ENCODE results near the gene AXDND1. TPM values are rescaled to one million over a fixed set of nuclear protein-coding genes. Genes with fewer than 3 reads are reported as not detected.

The AXDND1 gene
- total and polyA plus RNA-seq, 9 donors, result 0.07 to 4.1 (median 0.17) TPM; not detected in 3

DNA sequence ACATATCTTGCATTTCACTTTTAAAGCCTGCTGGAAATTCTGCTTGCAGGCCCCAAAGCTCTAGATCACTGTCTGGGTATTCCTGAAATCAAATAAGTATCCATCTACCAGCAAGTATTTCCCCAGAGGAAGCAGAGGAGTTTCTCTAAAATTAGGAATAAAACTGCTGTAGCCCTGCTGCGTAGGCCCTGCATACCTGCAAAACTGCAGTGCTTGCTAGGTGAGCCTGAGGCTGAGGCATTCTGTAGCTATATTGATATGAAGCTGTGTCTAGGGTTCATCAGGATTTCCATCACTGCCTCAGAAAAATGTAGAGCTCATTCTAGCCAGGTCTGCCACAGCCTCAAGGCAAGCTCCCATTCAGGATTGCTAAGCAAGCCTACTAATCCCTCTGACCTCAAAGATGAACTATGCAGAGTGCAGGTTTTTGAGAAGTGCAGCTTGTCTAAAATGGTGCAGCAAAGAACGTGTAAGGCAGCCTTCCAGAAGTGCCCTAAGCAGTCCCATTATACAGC is 181.3 kb downstream of the AXDND1 start:
- 66 to 85% (median 71%) methylated on average over 2 of the region's 2 CpGs for WGBS, 3 donors

GRCh38 chr1:179548666-179549367 is 183.0 kb downstream of the AXDND1 start:
- WGBS, 3 donors, result 74 to 87% (median 87%) methylated on average over 3 of the region's 3 CpGs
- Histone ChIP-seq H3K4me3 (no peak overlapping the region), H3K4me1 (ENCODE audit: insufficient read depth) (no peaks in the 10 kb centered on the region), H3K27ac (no peak overlapping the region), H3K27me3 (no peaks in the 10 kb centered on the region), H3K9me3 (no peaks in the 10 kb centered on the region), H3K36me3 (no peaks in the 10 kb centered on the region)
- no peak for DNase-seq
- no peak for TF ChIP-seq EP300 (IDR thresholded peaks at IDR 0.05)
- no peak for TF ChIP-seq POLR2A (IDR thresholded peaks at IDR 0.05)
- intact Hi-C loops (cut with DNase I), result no loop called here

More for the DNA sequence above, 181.3 kb downstream of the AXDND1 start:
- no peaks in the 10 kb centered on the region for H3K27me3 ChIP-seq
- H3K4me1 ChIP-seq (ENCODE audit: insufficient read depth), result no peaks in the 10 kb centered on the region
- H3K27ac ChIP-seq, result no peak overlapping the region
- DNase-seq, result no peak
- TF ChIP-seq, protein P1, sequence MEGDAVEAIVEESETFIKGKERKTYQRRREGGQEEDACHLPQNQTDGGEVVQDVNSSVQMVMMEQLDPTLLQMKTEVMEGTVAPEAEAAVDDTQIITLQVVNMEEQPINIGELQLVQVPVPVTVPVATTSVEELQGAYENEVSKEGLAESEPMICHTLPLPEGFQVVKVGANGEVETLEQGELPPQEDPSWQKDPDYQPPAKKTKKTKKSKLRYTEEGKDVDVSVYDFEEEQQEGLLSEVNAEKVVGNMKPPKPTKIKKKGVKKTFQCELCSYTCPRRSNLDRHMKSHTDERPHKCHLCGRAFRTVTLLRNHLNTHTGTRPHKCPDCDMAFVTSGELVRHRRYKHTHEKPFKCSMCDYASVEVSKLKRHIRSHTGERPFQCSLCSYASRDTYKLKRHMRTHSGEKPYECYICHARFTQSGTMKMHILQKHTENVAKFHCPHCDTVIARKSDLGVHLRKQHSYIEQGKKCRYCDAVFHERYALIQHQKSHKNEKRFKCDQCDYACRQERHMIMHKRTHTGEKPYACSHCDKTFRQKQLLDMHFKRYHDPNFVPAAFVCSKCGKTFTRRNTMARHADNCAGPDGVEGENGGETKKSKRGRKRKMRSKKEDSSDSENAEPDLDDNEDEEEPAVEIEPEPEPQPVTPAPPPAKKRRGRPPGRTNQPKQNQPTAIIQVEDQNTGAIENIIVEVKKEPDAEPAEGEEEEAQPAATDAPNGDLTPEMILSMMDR (IDR thresholded peaks at IDR 0.05), result no peak
- TF ChIP-seq POLR2A (IDR thresholded peaks at IDR 0.05) (no peak), EP300 (IDR thresholded peaks at IDR 0.05) (no peak)
- intact Hi-C loops (cut with DNase I), result no loop called here
- no peaks in the 10 kb centered on the region for H3K9me3 ChIP-seq
- no peaks in the 10 kb centered on the region for H3K36me3 ChIP-seq
- H3K4me3 ChIP-seq, result no peak overlapping the region

GRCh38 chr1:179549368-179549700 is 183.6 kb downstream of the AXDND1 start:
- no peaks in the 10 kb centered on the region for H3K27me3 ChIP-seq
- intact Hi-C loops (cut with DNase I), result no loop called here
- H3K36me3 ChIP-seq, result no peaks in the 10 kb centered on the region
- WGBS, 3 donors, result 89 to 93% (median 92%) methylated on average over 2 of the region's 2 CpGs
- no peak overlapping the region for H3K27ac ChIP-seq
- no peak for DNase-seq
- TF ChIP-seq, protein P1 (IDR thresholded peaks at IDR 0.05), result no peak
- TF ChIP-seq EP300 (IDR thresholded peaks at IDR 0.05), result no peak
- no peak for TF ChIP-seq POLR2A (IDR thresholded peaks at IDR 0.05)
- H3K4me3 ChIP-seq, result no peak overlapping the region
- no peaks in the 10 kb centered on the region for H3K9me3 ChIP-seq
- no peaks in the 10 kb centered on the region for H3K4me1 ChIP-seq (ENCODE audit: insufficient read depth)

DNA sequence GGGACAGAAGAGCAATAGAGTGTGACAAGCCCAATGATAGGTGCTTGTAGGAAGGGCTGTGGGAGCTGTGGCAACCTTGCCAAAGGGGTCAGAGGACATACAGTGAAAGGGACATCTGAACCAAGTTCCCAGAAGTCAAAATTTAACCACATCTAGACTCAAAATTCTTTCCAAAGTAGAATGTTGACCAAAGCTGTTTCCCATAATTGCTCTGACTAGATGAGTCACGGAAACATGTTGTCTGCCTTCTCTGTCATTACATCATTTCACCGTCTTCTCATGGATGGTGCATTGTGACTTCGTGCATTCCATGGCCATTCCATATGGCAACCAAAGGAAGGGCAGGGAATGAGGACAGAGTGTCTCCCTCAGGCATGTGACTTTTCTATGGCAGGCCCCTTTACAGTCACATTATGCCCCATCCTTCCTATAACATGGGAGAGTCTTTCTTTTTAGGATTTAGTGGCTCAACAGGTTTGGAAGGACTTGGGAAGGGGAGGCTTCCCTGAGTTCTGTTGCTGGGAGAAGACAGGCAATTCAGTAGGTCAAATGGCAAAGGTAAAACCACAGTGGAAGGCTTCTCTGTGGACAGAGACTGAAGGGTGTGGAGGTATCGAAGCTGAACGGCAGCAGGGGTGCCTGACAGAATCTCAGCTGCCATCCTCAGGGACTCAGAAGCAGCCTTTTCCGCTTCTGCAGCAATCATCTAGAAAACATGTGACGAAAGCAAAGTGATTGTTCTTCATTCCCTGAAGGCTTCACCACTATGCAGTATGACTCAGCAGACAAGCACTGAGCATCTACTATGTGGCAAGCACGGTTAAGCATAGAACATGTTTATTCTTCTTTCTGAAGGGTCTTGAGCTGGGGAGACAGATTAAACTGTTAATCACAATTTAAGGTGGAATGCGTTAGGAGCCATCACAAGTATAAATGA is 185.2 kb downstream of the AXDND1 start:
- Histone ChIP-seq H3K27me3 (no peaks in the 10 kb centered on the region), H3K9me3 (no peaks in the 10 kb centered on the region), H3K4me3 (no peak overlapping the region), H3K27ac (no peak overlapping the region), H3K4me1 (ENCODE audit: insufficient read depth) (no peaks in the 10 kb centered on the region), H3K36me3 (no peaks in the 10 kb centered on the region)
- DNase-seq, result no peak
- WGBS, 3 donors, result 61 to 70% (median 65%) methylated on average over 9 of the region's 9 CpGs
- intact Hi-C loops (cut with DNase I), result no loop called here
- TF ChIP-seq EP300 (IDR thresholded peaks at IDR 0.05), result no peak

DNA sequence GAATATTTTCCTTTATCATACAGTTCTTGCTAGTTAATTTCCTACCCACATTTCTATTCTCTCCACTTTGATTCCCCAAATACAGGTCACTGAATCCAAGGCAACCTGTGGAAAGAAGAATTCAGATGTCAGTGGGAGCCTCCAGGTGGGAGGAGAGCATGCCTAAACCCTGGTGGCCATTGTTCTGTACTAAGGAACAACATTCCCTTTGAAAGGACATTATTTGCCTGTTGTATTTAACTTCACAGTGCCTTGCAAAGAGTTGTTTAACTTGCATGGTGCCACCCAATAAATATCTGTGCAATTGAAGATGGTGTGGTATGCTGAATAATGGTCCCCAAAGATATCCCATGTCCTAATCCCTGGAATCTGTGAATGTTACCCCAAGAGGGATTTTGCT is 188.7 kb downstream of the AXDND1 start:
- intact Hi-C loops (cut with DNase I), result no loop called here
- Histone ChIP-seq H3K4me1 (ENCODE audit: insufficient read depth) (no peaks in the 10 kb centered on the region), H3K9me3 (no peaks in the 10 kb centered on the region), H3K27ac (no peak overlapping the region), H3K4me3 (no peak overlapping the region), H3K36me3 (no peaks in the 10 kb centered on the region), H3K27me3 (no peaks in the 10 kb centered on the region)
- no peak for DNase-seq
- TF ChIP-seq POLR2A (IDR thresholded peaks at IDR 0.05), result no peak
- no peak for TF ChIP-seq EP300 (IDR thresholded peaks at IDR 0.05)
- TF ChIP-seq, protein P1 (IDR thresholded peaks at IDR 0.05), result no peak

Measured in ovary (tissue), 9 donors.